ENCODE data around the gene NEU2.

Gene NEU2

GRCh38 chr2:233044974-233045605 is 12.6 kb downstream of the NEU2 start:
- no peaks in the 10 kb centered on the region for H3K36me3 ChIP-seq (ENCODE audit: insufficient read depth, low read length)
- no peaks in the 10 kb centered on the region for H3K9me2 ChIP-seq (replicated peaks; ENCODE audit: low read depth, low read length)
- H3K9me3 ChIP-seq (ENCODE audit: insufficient read depth, low read depth, low read length): no peaks in the 10 kb centered on the region
- no peak overlapping the region for H3K9ac ChIP-seq (ENCODE audit: low read depth, low read length, poor library complexity, severe bottlenecking)
- no peaks in the 10 kb centered on the region for H3K4me1 ChIP-seq (ENCODE audit: insufficient read depth, low read length, poor library complexity, severe bottlenecking)
- no peaks in the 10 kb centered on the region for H4K20me1 ChIP-seq (ENCODE audit: insufficient read depth, low read length, poor library complexity, severe bottlenecking)
- no peak overlapping the region for H3K4me3 ChIP-seq (ENCODE audit: low read length, poor library complexity, severe bottlenecking)
- no peak overlapping the region for H3K4me2 ChIP-seq (ENCODE audit: low read depth, low read length, poor library complexity, severe bottlenecking)
- H2AFZ ChIP-seq (ENCODE audit: low read length): no peak overlapping the region
- TF ChIP-seq EZH2phosphoT487 (IDR thresholded peaks at IDR 0.05; ENCODE audit: borderline replicate concordance) (no peak), CTCF (conservative IDR thresholded peaks at IDR 0.05; ENCODE audit: low read length) (no peak)
- no peaks in the 10 kb centered on the region for H3K27me3 ChIP-seq (ENCODE audit: insufficient read depth, low read length, poor library complexity, severe bottlenecking)
- H3F3A ChIP-seq (ENCODE audit: low read depth): no peaks in the 10 kb centered on the region
- no peaks in the 10 kb centered on the region for H3K79me2 ChIP-seq (ENCODE audit: insufficient read depth, low read length)

GRCh38 chr2:233047206-233047605 is 14.7 kb downstream of the NEU2 start:
- no peak overlapping the region for H3K9ac ChIP-seq (ENCODE audit: low read depth, low read length, poor library complexity, severe bottlenecking)
- H3K27me3 ChIP-seq (ENCODE audit: insufficient read depth, low read length, poor library complexity, severe bottlenecking): no peaks in the 10 kb centered on the region
- no peaks in the 10 kb centered on the region for H3K36me3 ChIP-seq (ENCODE audit: insufficient read depth, low read length)
- H4K20me1 ChIP-seq (ENCODE audit: insufficient read depth, low read length, poor library complexity, severe bottlenecking): no peaks in the 10 kb centered on the region
- no peaks in the 10 kb centered on the region for H3K9me2 ChIP-seq (replicated peaks; ENCODE audit: low read depth, low read length)
- no peak overlapping the region for H3K4me2 ChIP-seq (ENCODE audit: low read depth, low read length, poor library complexity, severe bottlenecking)
- H3K79me2 ChIP-seq (ENCODE audit: insufficient read depth, low read length): no peaks in the 10 kb centered on the region
- H3K9me3 ChIP-seq (ENCODE audit: insufficient read depth, low read depth, low read length): no peaks in the 10 kb centered on the region
- H3F3A ChIP-seq (ENCODE audit: low read depth): no peaks in the 10 kb centered on the region
- no peak overlapping the region for H2AFZ ChIP-seq (ENCODE audit: low read length)
- no peaks in the 10 kb centered on the region for H3K4me1 ChIP-seq (ENCODE audit: insufficient read depth, low read length, poor library complexity, severe bottlenecking)
- no peak for TF ChIP-seq EZH2phosphoT487 (IDR thresholded peaks at IDR 0.05; ENCODE audit: borderline replicate concordance)
- no peak for TF ChIP-seq CTCF (conservative IDR thresholded peaks at IDR 0.05; ENCODE audit: low read length)
- no peak overlapping the region for H3K4me3 ChIP-seq (ENCODE audit: low read length, poor library complexity, severe bottlenecking)

- no peak overlapping the region for H3K4me2 ChIP-seq (ENCODE audit: low read depth, low read length, poor library complexity, severe bottlenecking)
- H3F3A ChIP-seq (ENCODE audit: low read depth): no peaks in the 10 kb centered on the region
- no peak overlapping the region for H3K4me3 ChIP-seq (ENCODE audit: low read length, poor library complexity, severe bottlenecking)
- no peaks in the 10 kb centered on the region for H4K20me1 ChIP-seq (ENCODE audit: insufficient read depth, low read length, poor library complexity, severe bottlenecking)
- H3K4me1 ChIP-seq (ENCODE audit: insufficient read depth, low read length, poor library complexity, severe bottlenecking): no peaks in the 10 kb centered on the region
- H3K79me2 ChIP-seq (ENCODE audit: insufficient read depth, low read length): no peaks in the 10 kb centered on the region
- TF ChIP-seq CTCF (conservative IDR thresholded peaks at IDR 0.05; ENCODE audit: low read length) (no peak), EZH2phosphoT487 (IDR thresholded peaks at IDR 0.05; ENCODE audit: borderline replicate concordance) (no peak)
- H3K9me3 ChIP-seq (ENCODE audit: insufficient read depth, low read depth, low read length): no peaks in the 10 kb centered on the region
- H3K9ac ChIP-seq (ENCODE audit: low read depth, low read length, poor library complexity, severe bottlenecking): no peak overlapping the region
- H3K36me3 ChIP-seq (ENCODE audit: insufficient read depth, low read length): no peaks in the 10 kb centered on the region
- no peaks in the 10 kb centered on the region for H3K9me2 ChIP-seq (replicated peaks; ENCODE audit: low read depth, low read length)
- H3K27me3 ChIP-seq (ENCODE audit: insufficient read depth, low read length, poor library complexity, severe bottlenecking): no peaks in the 10 kb centered on the region
- H2AFZ ChIP-seq (ENCODE audit: low read length): no peak overlapping the region
Measured at GRCh38 chr2:233047667-233048066, 15.2 kb downstream of the NEU2 start.

Measured in Loucy (cell line).